Measurements from ENCODE around the gene TMEM178B.
"Not testable (repeated sequence)": the region's sequence is repeated elsewhere in the genome, so short reads cannot be mapped to it uniquely, and the experiment has no call there.

The TMEM178B gene

DNA sequence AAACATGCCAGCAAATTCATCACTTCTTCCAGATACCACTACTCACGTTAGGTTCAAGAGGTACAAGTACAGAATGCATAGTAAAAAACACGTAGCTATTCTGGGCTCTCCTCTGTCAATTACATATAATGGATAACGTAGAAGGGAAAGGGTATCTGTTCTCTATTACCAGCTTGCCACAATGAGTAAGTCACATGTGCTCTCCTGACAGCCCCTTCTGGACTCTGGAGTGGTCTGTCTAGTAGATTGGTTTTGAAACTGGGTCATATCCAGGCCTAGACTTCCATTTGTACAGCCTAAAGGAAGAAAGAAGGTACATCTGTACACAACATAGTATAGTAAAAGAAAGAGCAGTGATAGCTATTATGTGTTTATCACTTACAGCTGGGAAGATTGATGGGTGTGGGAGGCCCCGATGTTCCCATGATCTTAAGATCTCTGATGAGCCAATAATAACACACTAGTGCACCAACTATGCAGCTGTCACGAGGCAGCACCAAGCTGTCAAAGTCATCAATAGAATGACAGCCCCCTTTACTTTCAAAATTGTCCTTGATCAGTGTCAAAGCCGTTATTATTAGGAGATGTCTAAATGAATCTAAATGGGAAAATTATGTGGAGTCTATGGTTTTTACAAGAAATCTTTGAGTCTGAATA lies 315.4 kb downstream of the TMEM178B start:
- DNase-seq (ENCODE audit: low read depth), result no peak

DNA sequence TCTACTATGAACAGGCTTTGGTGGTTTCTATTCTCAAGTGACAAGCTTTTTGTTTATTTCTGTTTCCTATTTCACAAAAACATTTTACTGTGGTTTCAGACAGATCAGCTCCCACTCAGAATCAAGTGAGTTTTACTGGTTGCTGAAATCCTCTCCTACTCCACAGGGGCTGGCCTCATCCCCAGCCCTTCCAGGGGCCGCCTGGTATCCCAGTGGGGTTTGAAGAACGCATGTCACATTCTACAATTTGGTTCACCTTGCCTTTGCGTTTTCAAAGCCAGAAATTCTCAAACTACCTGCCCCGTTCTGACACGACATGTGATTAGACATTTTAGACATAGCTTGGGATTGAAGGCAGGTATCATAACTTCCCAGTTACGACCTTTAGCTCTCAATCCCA lies 316.5 kb downstream of the TMEM178B start:
- DNase-seq (ENCODE audit: low read depth), result no peak

DNA sequence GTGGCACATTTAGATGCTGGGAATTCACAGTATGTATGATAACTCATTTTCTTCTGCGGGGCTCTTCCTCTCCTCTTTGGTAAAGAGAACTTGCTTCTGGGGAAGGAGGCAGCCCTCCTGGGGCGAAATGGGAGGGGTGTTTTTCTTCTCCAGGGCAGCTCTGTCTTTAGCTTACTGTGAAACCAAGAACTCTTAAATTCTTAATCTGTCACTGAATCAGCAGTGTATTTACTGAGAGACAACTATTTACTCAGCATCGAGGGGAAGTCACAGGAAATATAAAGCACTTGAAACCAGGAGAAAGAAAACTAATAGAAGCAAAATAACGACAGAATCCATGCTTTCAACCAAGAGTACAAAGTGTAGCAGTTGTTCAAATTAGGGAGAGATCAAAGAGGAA lies 319.2 kb downstream of the TMEM178B start:
- DNase-seq (ENCODE audit: low read depth), result no peak

DNA sequence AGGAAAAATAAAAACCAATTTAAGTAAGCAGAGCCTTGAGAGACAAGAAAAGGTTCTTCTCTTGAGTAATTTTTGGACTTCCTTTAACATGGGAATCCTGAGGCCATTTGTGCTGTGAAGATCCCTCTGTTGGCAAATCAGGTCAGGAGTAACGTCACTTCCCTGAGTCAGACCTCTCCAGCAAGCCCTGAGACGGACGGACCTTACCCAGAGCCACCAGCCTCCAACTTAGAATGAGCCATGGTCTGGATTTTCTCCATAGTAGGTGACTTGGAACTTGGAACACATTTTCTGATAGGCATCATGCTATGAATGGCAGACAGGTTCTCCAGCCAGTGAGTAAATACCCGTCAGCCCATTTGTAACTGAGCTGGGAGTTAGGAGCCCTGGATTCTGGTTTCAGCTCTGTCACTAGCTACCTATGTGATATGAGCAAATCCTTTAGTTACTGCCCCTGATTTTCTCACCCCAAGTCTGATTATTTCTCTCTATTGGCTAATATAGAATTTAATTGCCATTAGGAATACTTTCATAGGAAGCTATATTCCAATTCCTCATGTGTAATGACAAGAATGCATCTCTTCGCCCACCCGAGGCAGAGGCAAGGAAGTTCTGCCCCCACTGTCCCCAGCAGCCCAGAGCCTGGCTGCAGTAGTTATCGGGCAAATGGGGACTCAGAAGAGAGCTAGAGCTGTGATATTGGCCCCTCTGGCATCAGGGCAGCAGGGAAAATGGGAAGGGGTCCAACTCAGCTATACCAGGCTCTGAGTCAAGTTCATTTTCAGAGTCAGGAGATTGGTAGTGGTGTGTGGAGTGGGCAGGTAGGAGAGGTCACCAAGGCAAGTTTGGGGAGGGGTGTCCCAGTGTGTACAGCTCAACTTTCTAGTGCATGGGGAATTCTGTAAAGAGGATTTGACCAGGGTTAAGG lies 323.6 kb downstream of the TMEM178B start:
- DNase-seq (ENCODE audit: low read depth), result no peak

DNA sequence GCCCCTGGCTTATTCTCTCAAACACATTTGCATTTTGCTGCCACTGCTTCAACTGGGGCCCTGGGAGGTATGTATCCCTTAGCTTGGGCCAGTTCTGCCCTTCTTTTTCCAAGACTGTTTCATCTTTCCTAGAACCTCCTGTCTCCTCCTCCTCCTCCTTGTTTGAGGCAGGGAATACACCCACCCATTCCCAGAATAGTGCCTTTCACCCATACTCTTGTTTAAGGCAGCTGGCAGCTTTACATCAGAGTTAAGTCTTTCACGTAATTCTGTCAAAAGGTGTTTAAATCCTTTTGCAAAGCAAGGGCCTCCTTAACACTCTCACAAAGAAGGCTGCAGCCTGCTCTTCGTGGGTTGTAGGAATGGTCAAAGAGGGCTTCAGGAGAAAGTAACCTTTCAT lies 326.5 kb downstream of the TMEM178B start:
- no peak for DNase-seq (ENCODE audit: low read depth)

DNA sequence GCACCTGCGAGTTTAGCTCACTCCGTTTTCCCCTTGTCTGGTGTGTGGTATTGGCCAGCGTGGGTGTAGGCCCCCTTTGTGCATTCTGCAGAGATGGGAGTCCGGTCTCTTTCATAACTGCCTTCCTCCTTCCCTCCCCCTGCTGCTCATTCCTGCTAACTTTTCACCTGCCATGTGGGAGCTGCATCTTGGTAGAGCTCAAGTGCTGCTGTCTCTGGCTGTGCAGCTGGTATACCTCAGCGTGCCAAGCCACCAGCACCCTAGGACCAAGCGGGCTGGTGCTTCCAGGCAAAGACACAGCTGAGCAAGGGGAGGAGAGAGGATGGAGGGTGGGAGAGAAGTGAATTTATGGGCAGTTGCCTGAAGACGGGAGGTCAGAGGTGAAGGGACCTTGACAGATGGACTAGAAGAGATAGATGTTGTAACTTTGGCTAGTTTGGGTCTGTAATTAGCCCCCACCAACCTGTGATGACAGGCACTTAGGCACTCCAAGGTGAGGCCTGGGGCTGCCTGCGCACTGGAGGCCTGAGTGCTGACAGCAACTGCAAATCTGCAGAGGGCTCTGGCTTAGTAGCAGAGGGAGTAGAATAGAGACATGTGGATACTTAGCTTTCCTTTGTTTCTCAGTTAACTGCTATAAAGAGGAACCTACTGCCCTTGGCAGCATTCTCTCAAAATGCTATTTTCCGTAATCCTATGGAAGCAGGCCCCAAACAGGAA lies 328.6 kb downstream of the TMEM178B start:
- no peak for DNase-seq (ENCODE audit: low read depth)

DNA sequence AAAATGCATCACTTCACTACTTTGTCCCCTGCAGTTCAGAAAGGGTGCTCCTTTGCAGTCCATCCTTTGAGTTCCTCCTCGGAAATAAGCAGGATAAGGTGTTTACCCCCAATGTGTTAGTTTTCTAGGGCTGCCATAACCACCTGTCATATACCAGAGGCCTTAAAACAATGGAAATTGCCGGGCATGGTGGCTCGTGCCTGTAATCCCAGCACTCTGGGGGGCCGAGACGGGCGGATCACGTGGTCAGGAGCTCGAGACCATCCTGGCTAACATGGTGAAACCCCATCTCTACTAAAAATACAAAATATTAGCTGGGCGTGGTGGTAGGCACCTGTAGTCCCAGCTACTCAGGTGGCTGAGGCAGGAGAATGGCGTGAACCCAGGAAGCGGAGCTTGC lies 330.0 kb downstream of the TMEM178B start:
- DNase-seq (ENCODE audit: low read depth), result not testable (repeated sequence)

DNA sequence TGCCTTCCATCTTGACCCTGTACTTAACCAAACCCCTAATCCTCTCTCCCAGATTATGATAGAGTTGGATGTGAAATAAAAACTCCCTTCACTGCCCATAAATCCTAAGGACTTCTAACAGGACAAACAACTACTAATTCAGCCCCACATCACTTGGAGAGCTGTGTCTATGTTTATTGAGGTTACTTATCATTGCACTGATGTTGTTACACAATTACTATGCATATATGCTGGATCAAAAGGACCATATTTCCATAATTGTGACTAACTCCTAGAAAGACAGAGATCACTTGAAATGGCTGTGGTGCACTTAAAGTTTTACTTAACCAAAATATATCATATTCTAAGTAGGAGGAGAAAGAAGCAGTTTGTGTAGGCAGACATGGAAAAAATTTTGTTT lies 332.5 kb downstream of the TMEM178B start:
- no peak for DNase-seq (ENCODE audit: low read depth)

DNA sequence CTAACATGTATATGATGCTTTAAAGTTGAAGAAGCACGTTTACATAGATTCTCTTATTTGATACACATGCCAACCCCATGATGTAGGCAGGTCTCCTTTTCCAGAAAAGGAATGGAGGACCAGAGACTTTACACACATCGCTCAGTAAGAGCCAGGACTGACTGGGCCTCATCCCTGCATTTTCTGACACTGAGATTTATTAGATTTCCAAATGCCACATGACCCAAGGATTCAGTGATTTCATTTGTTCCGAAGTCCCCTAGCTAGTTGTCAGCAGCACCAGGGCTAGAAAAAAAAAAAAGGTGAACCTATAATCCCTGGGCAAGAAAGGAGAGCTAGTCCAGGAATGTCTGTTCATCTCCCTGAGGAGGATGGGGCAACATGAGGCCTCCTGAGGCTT lies 334.0 kb downstream of the TMEM178B start:
- DNase-seq (ENCODE audit: low read depth), result no peak

DNA sequence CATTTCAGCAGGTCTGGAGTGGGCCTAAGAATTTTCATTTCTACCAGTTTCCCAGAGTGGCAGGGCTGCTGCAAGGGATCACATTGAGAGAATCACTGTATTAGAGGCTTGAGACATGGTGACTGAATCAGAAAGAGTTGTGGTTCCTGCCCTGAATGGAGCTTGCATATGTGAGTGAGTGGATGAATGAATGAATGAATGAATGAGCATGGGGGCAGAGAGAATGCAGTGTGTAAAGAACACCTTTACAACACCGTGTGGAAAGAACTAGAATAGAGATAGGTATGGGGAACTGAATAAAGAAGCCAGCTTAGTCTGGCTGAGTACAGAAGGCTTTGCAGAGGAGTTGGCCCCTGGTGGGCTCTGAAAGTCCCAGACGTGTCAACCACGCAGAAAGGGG lies 334.6 kb downstream of the TMEM178B start:
- DNase-seq (ENCODE audit: low read depth), result no peak

DNA sequence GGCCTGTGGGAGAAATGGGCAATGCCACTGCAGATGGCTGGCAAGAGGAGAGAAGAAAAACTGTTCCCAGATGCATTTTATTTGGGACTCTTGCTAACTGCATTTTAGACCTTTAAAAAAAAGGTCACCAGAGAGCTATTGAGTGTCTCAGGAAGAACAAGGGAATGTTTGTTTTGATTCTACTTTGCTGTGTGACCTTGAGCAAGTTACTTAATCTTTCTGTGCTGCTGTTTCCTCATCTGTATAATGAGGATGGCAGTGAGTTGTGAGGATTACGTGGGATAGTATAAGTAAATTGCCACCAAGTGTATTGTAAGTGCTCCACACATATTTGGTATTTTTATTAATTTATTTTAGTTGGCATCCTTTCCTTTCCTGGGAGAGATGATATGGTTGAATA lies 335.4 kb downstream of the TMEM178B start:
- no peak for DNase-seq (ENCODE audit: low read depth)

DNA sequence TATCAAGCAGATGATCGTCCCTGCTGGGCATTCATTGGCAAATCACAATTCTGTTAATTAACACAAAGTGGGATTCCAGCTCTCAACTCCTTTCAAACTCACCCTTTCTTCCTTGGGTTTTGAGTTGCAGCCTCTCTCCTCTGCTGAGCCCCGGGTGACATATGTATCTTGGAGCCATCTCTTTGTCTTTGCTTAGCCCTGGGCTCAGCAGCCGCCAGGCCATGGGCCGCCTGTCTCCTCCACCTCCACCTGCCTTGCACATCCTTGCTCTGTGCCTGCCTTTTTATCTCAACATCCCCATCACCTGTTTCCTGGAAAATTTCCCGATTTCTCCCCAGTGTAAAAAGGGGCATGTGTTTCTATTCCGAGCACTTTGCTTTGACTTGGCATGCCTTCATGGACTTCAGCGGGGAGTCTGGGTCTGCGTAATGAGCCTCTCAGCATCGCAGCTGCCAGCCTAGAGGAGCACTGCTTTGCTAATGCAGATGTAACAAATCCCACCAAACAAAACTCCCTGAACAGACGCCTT lies 336.0 kb downstream of the TMEM178B start:
- DNase-seq (ENCODE audit: low read depth), result no peak

DNA sequence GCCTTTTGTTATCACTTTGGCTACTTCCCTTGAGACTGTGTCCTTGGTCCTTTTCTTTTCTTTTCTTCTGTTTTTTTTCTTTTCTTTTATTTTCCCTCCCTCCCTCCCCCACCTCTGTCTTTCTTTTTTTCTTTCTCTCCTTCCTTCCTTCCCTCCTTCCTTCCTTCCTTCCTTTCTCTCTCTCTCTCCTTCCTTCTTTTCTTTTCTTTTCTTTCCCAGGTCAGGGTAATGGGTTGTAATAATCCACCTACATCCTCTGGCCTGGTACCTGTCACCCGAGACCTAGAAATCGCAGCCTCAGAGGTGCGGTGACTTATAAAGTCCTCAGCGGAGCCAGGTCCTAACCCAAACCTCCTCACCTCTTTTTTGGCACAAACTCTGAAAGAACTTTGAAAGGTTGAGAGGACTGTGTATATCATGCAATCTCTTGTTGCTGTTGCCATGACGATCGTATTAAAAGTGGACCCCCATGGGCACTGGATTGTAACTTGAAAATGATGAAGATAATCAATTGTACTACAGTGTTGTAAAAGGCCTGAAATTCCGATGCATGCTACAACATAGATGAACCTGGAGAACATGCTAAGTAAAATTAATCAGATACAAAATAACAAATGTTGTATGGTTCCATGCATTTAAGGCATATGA lies 336.6 kb downstream of the TMEM178B start:
- DNase-seq (ENCODE audit: low read depth), result no peak

DNA sequence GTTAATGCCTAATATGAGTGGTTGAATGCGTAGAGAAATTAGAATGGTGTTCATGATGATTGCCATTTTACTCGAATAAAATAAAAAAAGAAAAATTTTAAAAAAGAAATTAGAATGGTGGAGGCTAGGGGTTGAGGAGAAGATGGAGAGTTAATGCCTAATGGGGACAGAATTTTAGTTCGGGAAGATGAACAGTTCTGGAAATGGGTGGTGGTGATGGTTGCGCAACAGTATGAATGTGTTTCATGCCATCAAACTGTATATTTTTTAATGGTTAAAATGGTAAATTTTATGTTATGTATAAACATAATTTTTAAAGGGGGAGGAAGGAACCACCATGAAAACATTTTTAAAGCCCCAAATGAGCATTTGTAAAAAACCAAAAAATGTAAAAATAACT lies 337.3 kb downstream of the TMEM178B start:
- DNase-seq (ENCODE audit: low read depth), result no peak

DNA sequence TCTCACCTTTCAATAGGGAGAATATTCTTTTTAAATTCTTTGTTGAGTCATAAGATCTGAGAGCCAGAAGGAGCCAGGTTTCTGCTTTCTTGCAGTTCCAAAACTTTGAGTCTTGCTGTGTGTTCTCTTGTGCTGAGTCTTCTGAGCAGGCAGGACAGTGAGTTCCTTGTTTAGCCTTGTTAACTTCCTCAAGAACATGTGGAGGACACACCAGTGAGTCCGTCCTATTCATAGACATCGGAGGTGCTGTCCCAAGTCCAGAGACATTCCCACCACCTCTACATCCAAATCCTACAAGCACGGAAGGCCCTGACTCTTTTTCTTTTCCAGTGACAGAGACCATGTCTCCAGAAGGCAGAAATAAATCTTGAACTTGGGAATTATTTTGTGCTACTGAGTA lies 342.1 kb downstream of the TMEM178B start:
- no peak for DNase-seq (ENCODE audit: low read depth)

DNA sequence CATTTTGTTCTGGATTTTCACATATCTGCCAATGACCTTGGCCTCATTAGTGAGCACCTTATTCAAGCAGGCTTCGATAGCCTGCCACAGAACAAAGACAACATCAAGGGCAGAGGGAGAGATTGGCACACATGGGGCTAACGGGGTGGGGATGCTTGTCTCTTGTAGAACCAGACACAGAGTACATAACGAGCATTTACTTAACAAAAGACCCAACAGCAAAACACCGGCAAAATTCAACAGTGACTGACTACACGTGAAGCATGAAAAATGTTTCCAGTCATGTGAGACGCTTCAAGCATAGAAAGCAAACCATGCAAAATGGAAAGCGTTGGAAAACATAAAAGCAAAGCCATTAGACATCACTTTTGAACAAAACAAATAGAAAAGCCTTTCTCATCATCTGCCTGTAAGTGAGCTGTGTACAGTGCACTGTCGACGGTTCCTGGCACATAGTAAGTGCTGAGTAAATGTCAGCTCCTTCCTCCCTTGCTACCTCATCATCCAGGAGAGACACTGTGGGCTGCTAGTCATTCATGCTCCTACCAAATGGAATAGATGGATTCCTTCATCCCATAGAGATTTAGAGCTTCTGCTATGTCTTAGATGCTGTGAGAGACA lies 342.9 kb downstream of the TMEM178B start:
- DNase-seq (ENCODE audit: low read depth), result no peak

DNA sequence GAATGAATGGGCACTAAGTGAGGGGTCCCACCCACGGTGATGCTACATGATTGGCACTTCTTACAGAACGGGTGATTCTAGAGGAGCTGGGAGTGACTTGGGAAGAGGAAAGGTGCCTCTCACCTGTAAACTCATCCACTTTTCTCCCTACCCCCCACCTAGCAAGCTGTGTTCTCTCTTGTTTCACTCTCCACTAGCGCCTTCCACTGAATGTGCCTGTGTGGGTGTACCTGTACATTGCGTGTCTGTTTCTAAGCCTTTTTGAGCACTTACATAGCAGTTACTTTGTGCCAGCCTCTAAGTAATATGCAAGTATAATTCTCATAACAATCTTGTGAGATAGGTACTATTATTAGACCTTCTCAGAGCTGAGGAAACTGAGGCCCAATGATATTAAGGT lies 343.6 kb downstream of the TMEM178B start:
- DNase-seq (ENCODE audit: low read depth), result no peak

DNA sequence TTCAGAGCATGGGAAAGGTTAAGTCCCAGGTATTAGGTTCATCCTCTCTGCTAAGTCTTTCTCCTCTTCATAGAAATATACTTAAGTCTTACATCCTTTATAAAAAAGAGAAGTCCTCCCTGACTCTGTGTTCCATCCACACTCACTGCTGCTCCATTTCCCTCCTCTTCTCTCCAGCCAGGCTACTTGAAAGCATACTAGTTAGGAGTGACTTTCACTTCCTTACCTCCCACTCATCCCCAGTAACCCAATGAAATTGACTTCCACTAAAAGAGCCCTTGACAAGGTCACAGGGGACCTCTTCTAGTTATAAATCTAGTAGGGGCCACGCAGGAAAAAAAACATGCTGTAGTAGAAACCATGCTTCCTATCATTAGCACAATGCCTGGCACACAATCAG lies 344.2 kb downstream of the TMEM178B start:
- no peak for DNase-seq (ENCODE audit: low read depth)

DNA sequence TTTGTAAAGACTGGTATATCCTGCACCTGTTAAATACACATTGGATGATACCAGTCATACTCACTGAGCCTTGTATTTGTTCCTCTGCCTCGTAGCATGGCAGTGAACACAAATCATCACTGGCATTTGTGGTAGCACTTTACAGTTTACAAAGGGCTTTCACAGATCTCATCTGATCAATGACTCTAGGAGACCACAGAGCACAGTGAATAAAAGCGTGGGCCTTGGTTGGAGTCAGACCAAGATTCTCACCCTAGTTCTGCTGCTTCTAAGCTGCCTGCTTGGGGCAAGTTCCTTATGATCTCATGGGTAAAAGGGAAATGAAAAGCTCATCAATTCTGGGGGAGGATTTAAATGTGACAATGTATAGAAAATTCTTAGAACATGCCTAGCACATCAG lies 347.4 kb downstream of the TMEM178B start:
- DNase-seq (ENCODE audit: low read depth), result no peak

DNA sequence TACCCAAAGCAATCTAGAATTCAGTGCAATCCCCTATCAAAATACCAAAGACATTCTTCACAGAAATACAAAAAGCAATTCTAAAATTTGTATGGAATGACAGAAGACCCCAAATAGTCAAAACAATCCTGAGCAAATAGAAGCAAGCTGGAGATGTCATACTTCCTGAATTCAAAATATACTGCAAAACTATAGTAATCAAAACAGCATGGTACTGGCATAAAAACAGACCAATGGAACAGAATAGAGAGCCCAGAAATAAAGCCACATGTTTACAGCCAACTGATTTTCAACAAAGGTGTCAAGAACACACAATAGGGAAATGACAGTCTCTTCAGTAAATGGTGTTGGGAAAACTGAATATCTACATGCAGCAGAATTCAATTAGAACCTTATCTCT lies 353.3 kb downstream of the TMEM178B start:
- no peak for DNase-seq (ENCODE audit: low read depth)

DNA sequence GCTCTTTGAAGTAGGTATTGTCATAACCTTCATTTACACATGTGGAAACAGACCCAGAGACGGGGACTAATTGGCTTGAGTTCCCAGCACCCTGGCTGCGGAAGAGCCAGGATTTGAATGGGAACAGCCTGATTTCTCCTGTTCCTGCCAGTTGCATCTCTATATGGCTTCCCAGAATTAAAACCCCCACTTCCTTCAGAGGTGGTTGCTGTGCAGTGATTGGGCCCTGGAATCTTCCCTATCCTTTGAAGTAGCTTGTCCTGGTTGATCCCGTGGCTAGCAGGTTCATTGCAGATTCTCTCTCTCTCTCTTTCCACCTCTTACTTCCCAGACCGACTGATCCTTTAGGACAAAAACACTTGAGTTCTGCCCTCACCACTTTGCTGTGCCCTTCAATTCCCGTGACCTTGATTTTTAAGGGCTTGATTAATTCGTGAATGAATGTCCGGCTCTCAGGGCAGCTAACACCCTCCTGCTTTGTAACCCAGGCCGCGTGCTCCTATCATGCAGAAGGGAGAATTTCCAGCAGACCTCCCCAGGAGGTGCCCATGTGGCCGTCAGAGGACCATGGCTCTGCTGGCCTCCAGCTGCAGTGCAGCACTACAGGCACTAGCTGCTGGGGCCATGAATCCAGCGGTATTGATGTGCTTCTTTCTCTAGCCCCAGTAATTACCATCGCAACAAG lies 356.7 kb downstream of the TMEM178B start:
- DNase-seq (ENCODE audit: low read depth), result no peak

Measured in HS-27A (cell line).